ENCODE measurements around the gene WDR43. TPM values are rescaled to one million over a fixed set of nuclear protein-coding genes. Genes with fewer than 3 reads are reported as not detected.

The WDR43 gene
- total RNA-seq, 4 donors from 2014 or later: 21.5 to 53.0 (median 31.0) TPM

GRCh38 chr2:28869494-28870145 lies 24.8 kb upstream of the WDR43 start:
- intact Hi-C loops (cut with DNase I): loop anchor here (10.0 kb wide), 1 partner anchor 55 kb away; the partner anchor contains the start of gene SPDYA

GRCh38 chr2:28870146-28870891 lies 24.1 kb upstream of the WDR43 start, which contains the start of gene TRMT61B:
Gene TRMT61B, minus strand, starts transcription at chr2:28870309. Its CDS starts 32 bp downstream, at chr2:28870277.
- intact Hi-C loops (cut with DNase I): no loop called here
- peaks cover 0 to under 1% (median 0%) of the 10 kb centered on the region in 4 donors for H3K36me3 ChIP-seq
- 2% methylated on average over 24 of the region's 57 CpGs for WGBS
- peaks cover 18 to 49% (median 40%) of the 10 kb centered on the region in 4 donors for H3K4me1 ChIP-seq
- H3K9me3 ChIP-seq: no peaks in the 10 kb centered on the region
- TF ChIP-seq CTCF (IDR thresholded peaks at IDR 0.05) (no peak), POLR2AphosphoS5 (IDR thresholded peaks at IDR 0.05) (peak; percentile 92 to 99), EP300 (IDR thresholded peaks at IDR 0.05) (no peak)
- H3K4me3 ChIP-seq: peak within 1 kb of the TSS; percentile 73 to 94 (median 86)
- H3K27ac ChIP-seq (replicated peaks in 1 of 4): peak within 1 kb of the TSS; percentile 77 to 86 (median 84)
- peak; percentile 97 for DNase-seq (ENCODE audit: extremely low spot score)
- no peaks in the 10 kb centered on the region for H3K27me3 ChIP-seq

More at GRCh38 chr2:28869494-28870145, 24.8 kb upstream of the WDR43 start:
- Histone ChIP-seq H3K4me1 (peaks cover 18 to 56% (median 41%) of the 10 kb centered on the region in 4 donors), H3K36me3 (peaks cover 0 to 7% (median 2%) of the 10 kb centered on the region in 4 donors), H3K27ac (replicated peaks in 1 of 4) (peak overlapping the region; percentile 77 to 86 (median 84)), H3K27me3 (no peaks in the 10 kb centered on the region), H3K9me3 (no peaks in the 10 kb centered on the region), H3K4me3 (peak overlapping the region; percentile 73 to 94 (median 86))
- TF ChIP-seq POLR2AphosphoS5 (IDR thresholded peaks at IDR 0.05) (no peak), EP300 (IDR thresholded peaks at IDR 0.05) (no peak), CTCF (IDR thresholded peaks at IDR 0.05) (no peak), POLR2A (IDR thresholded peaks at IDR 0.05; ENCODE audit: low read depth) (no peak)
- under 1% methylated on average over 27 of the region's 29 CpGs for WGBS
- no peak for DNase-seq (ENCODE audit: extremely low spot score)

GRCh38 chr2:28871620-28872019 lies 22.8 kb upstream of the WDR43 start:
- Histone ChIP-seq H3K9me3 (no peaks in the 10 kb centered on the region), H3K27ac (replicated peaks in 1 of 4) (no peak overlapping the region), H3K27me3 (peaks cover 0 to 5% (median 0%) of the 10 kb centered on the region in 4 donors), H3K4me1 (peaks cover 18 to 40% (median 36%) of the 10 kb centered on the region in 4 donors), H3K4me3 (no peak overlapping the region), H3K36me3 (no peaks in the 10 kb centered on the region)
- TF ChIP-seq EP300 (IDR thresholded peaks at IDR 0.05): no peak
- no peak for TF ChIP-seq POLR2AphosphoS5 (IDR thresholded peaks at IDR 0.05)
- TF ChIP-seq POLR2A (IDR thresholded peaks at IDR 0.05; ENCODE audit: low read depth): no peak
- TF ChIP-seq CTCF (IDR thresholded peaks at IDR 0.05): no peak
- intact Hi-C loops (cut with DNase I): no loop called here
- WGBS: 77% methylated on average over 3 of the region's 3 CpGs
- DNase-seq (ENCODE audit: extremely low spot score): no peak

GRCh38 chr2:28880193-28880592 lies 14.3 kb upstream of the WDR43 start:
- Histone ChIP-seq H3K27ac (replicated peaks in 1 of 4) (no peak overlapping the region), H3K36me3 (no peaks in the 10 kb centered on the region), H3K27me3 (peaks cover 0 to 26% (median 0%) of the 10 kb centered on the region in 4 donors), H3K9me3 (no peaks in the 10 kb centered on the region), H3K4me1 (no peaks in the 10 kb centered on the region), H3K4me3 (no peak overlapping the region)
- no peak for DNase-seq (ENCODE audit: extremely low spot score)
- intact Hi-C loops (cut with DNase I): no loop called here
- TF ChIP-seq CTCF (IDR thresholded peaks at IDR 0.05) (no peak), POLR2AphosphoS5 (IDR thresholded peaks at IDR 0.05) (no peak), EP300 (IDR thresholded peaks at IDR 0.05) (no peak), POLR2A (IDR thresholded peaks at IDR 0.05; ENCODE audit: low read depth) (no peak)
- 86% methylated on average over 1 of the region's 1 CpG for WGBS
